ENCODE results near the gene FXYD1. TPM values are rescaled to one million over a fixed set of nuclear protein-coding genes. Genes with fewer than 3 reads are reported as not detected.

FXYD1 gene
- total and polyA plus RNA-seq, 2 experiments from 2014 or later: 0.43 to 1.2 TPM

DNA sequence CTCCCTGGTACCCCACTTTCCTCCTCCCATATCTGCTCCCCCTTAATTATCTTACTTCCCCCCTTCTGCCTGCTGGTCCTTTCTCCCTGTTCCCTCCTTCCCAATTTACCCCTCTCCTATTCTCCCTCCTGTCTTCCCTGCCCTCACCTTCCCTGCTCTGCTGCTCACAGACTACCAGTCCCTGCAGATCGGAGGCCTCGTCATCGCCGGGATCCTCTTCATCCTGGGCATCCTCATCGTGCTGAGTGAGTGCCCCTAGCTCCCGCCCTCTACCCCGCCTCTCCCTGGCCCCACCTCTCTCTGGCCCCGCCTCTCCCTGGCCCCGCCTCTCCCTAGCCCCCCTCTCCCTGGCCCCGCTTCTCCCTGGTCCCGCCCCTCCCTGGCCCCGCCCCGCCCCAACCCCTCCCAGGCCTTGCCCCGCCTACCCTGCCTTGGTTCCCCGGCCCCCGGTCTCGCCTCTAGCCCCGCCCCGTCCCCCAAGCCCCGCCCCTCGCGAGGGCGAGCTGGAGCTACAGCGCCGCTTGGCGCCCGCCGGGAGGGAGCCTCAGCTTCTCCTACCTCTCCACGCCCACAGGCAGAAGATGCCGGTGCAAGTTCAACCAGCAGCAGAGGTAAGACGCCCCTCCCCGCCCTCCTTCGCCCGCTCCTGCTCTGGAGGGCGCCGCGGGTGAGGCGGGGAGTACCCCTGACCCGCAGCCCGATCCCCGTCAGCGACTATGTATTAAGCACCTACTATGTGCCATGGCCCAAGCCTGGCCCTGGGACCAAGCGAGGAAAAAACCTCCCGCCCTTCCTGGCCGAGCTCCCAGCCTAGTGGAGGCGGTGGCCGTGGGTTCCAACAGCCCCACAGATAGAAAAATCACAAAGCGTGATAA is 2.6 kb downstream of the FXYD1 start:
- H4K20me1 ChIP-seq (ENCODE audit: insufficient read depth): no peaks in the 10 kb centered on the region
- 18 to 23% methylated on average over 25 to 48 of the region's 48 CpGs for WGBS, 2 experiments (ENCODE audit: low coverage in 1 of 2, low lambda C conversion rate in 2 of 2, missing lambda C conversion rate in 2 of 2)
- no peak overlapping the region for H3K27ac ChIP-seq
- DNase-seq: peak; percentile 92
- no peaks in the 10 kb centered on the region for H3K9me2 ChIP-seq (ENCODE audit: insufficient read depth)
- no peaks in the 10 kb centered on the region for H3K36me3 ChIP-seq (ENCODE audit: low read depth)
- H3K4me3 ChIP-seq: no peak overlapping the region
- in situ Hi-C loops (cut with MboI): no loop called here
- no peaks in the 10 kb centered on the region for H3K79me2 ChIP-seq (ENCODE audit: insufficient read depth)
- H3K4me2 ChIP-seq (ENCODE audit: unreplicated experiment): no peak overlapping the region
- H3K27me3 ChIP-seq (replicated peaks; ENCODE audit: insufficient read depth): peaks cover 10% of the 10 kb centered on the region
- no peaks in the 10 kb centered on the region for H3K9me3 ChIP-seq (ENCODE audit: low read depth)
- TF ChIP-seq EZH2phosphoT487 (IDR thresholded peaks at IDR 0.05; ENCODE audit: insufficient read depth, low read depth): no peak
- no peak for TF ChIP-seq EZH2 (IDR thresholded peaks at IDR 0.05; ENCODE audit: insufficient read depth, poor library complexity, severe bottlenecking)
- H2AFZ ChIP-seq: no peak overlapping the region
- no peak overlapping the region for H3K9ac ChIP-seq
- H3F3A ChIP-seq (ENCODE audit: insufficient read depth): no peaks in the 10 kb centered on the region
- peaks cover 13% of the 10 kb centered on the region; the same call in 1 of the 2 replicates for H3K4me1 ChIP-seq (ENCODE audit: insufficient read depth)

- TF ChIP-seq EZH2 (IDR thresholded peaks at IDR 0.05; ENCODE audit: insufficient read depth, poor library complexity, severe bottlenecking) (no peak), EZH2phosphoT487 (IDR thresholded peaks at IDR 0.05; ENCODE audit: insufficient read depth, low read depth) (no peak)
- DNase-seq: no peak
- Histone ChIP-seq H3K4me3 (no peak overlapping the region), H3K9me3 (ENCODE audit: low read depth) (no peaks in the 10 kb centered on the region), H2AFZ (no peak overlapping the region), H3K27ac (no peak overlapping the region), H3K27me3 (replicated peaks; ENCODE audit: insufficient read depth) (peaks cover 9% of the 10 kb centered on the region), H3K4me2 (ENCODE audit: unreplicated experiment) (no peak overlapping the region), H3F3A (ENCODE audit: insufficient read depth) (no peaks in the 10 kb centered on the region), H3K4me1 (ENCODE audit: insufficient read depth) (peaks cover 13% of the 10 kb centered on the region; the same call in 1 of the 2 replicates), H3K9me2 (ENCODE audit: insufficient read depth) (no peaks in the 10 kb centered on the region), H3K36me3 (ENCODE audit: low read depth) (no peaks in the 10 kb centered on the region), H3K9ac (no peak overlapping the region), H3K79me2 (ENCODE audit: insufficient read depth) (no peaks in the 10 kb centered on the region), H4K20me1 (ENCODE audit: insufficient read depth) (no peaks in the 10 kb centered on the region)
- in situ Hi-C loops (cut with MboI): no loop called here
- 79 to 85% methylated on average over 20 to 21 of the region's 21 CpGs for WGBS, 2 experiments (ENCODE audit: low coverage in 1 of 2, low lambda C conversion rate in 2 of 2, missing lambda C conversion rate in 2 of 2)
These were observed 3.4 kb downstream of the FXYD1 start for GRCh38 chr19:35141837-35142605.

DNA sequence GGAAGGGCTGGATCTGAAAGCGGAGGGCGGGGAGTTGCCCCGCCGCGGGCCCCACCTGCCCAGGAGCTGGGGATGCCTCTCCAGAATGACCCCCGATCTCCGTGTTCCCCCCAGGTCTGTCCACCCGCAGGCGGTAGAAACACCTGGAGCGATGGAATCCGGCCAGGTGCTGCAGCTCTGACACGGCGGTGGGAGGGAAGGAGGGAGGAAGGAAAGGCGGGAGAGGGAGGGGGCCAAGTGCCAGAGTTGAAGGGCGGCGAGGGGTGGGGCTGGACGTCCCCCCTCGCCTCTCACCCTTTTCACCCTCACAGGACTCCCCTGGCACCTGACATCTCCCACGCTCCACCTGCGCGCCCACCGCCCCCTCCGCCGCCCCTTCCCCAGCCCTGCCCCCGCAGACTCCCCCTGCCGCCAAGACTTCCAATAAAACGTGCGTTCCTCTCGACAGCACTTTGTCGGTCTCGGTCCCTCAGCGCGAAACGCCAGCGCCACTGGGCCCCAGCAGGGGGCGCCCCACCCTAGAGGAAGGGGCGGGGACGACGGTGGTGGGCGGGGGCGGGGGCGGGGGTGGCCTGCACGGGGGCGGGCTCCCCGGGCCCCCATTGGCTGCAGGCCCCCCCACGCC is 4.1 kb downstream of the FXYD1 start:
- WGBS, 2 experiments (ENCODE audit: low coverage in 1 of 2, low lambda C conversion rate in 2 of 2, missing lambda C conversion rate in 2 of 2): 29 to 76% methylated on average over 3 to 41 of the region's 46 CpGs
- Histone ChIP-seq H3K9me3 (ENCODE audit: low read depth) (no peaks in the 10 kb centered on the region), H3K36me3 (ENCODE audit: low read depth) (no peaks in the 10 kb centered on the region), H2AFZ (no peak overlapping the region), H3F3A (ENCODE audit: insufficient read depth) (no peaks in the 10 kb centered on the region), H3K27me3 (replicated peaks; ENCODE audit: insufficient read depth) (0 out of 2 replicates have a peak, but pooled peaks cover 4% of the 10 kb centered on the region), H3K9me2 (ENCODE audit: insufficient read depth) (no peaks in the 10 kb centered on the region), H3K4me1 (ENCODE audit: insufficient read depth) (peaks cover 13% of the 10 kb centered on the region; the same call in 1 of the 2 replicates), H4K20me1 (ENCODE audit: insufficient read depth) (no peaks in the 10 kb centered on the region), H3K9ac (no peak overlapping the region), H3K79me2 (ENCODE audit: insufficient read depth) (no peaks in the 10 kb centered on the region), H3K4me2 (ENCODE audit: unreplicated experiment) (no peak overlapping the region), H3K27ac (no peak overlapping the region), H3K4me3 (no peak overlapping the region)
- in situ Hi-C loops (cut with MboI): no loop called here
- DNase-seq: no peak
- TF ChIP-seq EZH2phosphoT487 (IDR thresholded peaks at IDR 0.05; ENCODE audit: insufficient read depth, low read depth): no peak
- TF ChIP-seq EZH2 (IDR thresholded peaks at IDR 0.05; ENCODE audit: insufficient read depth, poor library complexity, severe bottlenecking): no peak

GRCh38 chr19:35143231-35143715 is 4.6 kb downstream of the FXYD1 start, which contains the start of gene FXYD7:
TSS of gene FXYD7 (plus strand) at chr19:35143255. CDS start at chr19:35143334, 79 bp downstream.
- no peaks in the 10 kb centered on the region for H3K79me2 ChIP-seq (ENCODE audit: insufficient read depth)
- no peaks in the 10 kb centered on the region for H3K27me3 ChIP-seq (replicated peaks; ENCODE audit: insufficient read depth)
- WGBS, 2 experiments (ENCODE audit: low coverage in 1 of 2, low lambda C conversion rate in 2 of 2, missing lambda C conversion rate in 2 of 2): 55 to 59% methylated on average over 11 to 31 of the region's 31 CpGs
- no peak within 1 kb of the TSS for H3K4me3 ChIP-seq
- no peaks in the 10 kb centered on the region for H3K36me3 ChIP-seq (ENCODE audit: low read depth)
- in situ Hi-C loops (cut with MboI): no loop called here
- H3K4me2 ChIP-seq (ENCODE audit: unreplicated experiment): no peak within 1 kb of the TSS
- H3K9me2 ChIP-seq (ENCODE audit: insufficient read depth): no peaks in the 10 kb centered on the region
- no peak within 1 kb of the TSS for H3K27ac ChIP-seq
- H3F3A ChIP-seq (ENCODE audit: insufficient read depth): no peaks in the 10 kb centered on the region
- H3K9me3 ChIP-seq (ENCODE audit: low read depth): no peaks in the 10 kb centered on the region
- peaks cover 13% of the 10 kb centered on the region; the same call in 1 of the 2 replicates for H3K4me1 ChIP-seq (ENCODE audit: insufficient read depth)
- no peaks in the 10 kb centered on the region for H4K20me1 ChIP-seq (ENCODE audit: insufficient read depth)
- H3K9ac ChIP-seq: no peak within 1 kb of the TSS
- TF ChIP-seq EZH2 (IDR thresholded peaks at IDR 0.05; ENCODE audit: insufficient read depth, poor library complexity, severe bottlenecking): no peak
- TF ChIP-seq EZH2phosphoT487 (IDR thresholded peaks at IDR 0.05; ENCODE audit: insufficient read depth, low read depth): no peak
- DNase-seq: no peak
- H2AFZ ChIP-seq: no peak within 1 kb of the TSS

All from GM23248 (cell line).